SK-N-SH treated with all-trans-retinoic acid at 6 μM for 48 hours (cell line): ENCODE data around the gene RPL35.

Experiments used
- ATAC-seq: fragments of 200-7000 bp; cut with Tn5 transposase; 3 replicates; pipeline ENCODE4 v1.9.1; 2020; ENCODE audit warnings: mild to moderate bottlenecking, moderate library complexity
- ARNTL ChIP-seq: fragments of 450-650 bp; formaldehyde crosslinking; IDR thresholded peaks from 2 replicates; pipeline ENCODE4 v1.5.0; 2020; ENCODE audit warnings: low read depth, mild to moderate bottlenecking, moderate library complexity, borderline replicate concordance
- CSDC2 ChIP-seq: fragments of 250-450 bp; sonication (Bioruptor Pico); IDR thresholded peaks from 2 replicates; pipeline ENCODE4 v1.5.0; 2020; ENCODE audit warnings: mild to moderate bottlenecking, moderate library complexity
- CSRNP3 ChIP-seq: fragments of 250-450 bp; sonication (Bioruptor Pico); IDR thresholded peaks from 2 replicates; pipeline ENCODE4 v1.5.1; 2021; ENCODE audit warnings: mild to moderate bottlenecking, moderate library complexity
- ESRRG ChIP-seq: fragments of 250-450 bp; sonication (Bioruptor Pico); IDR thresholded peaks from 2 replicates; pipeline ENCODE4 v1.6.1; 2021; ENCODE audit warnings: mild to moderate bottlenecking
- GLIS3 ChIP-seq: fragments of 250-450 bp; sonication (Bioruptor Pico); IDR thresholded peaks from 2 replicates; pipeline ENCODE4 v1.5.0; 2020; ENCODE audit warnings: mild to moderate bottlenecking, moderate library complexity
- ISL1 ChIP-seq: fragments of 250-450 bp; sonication (Bioruptor Pico); IDR thresholded peaks from 2 replicates; pipeline ENCODE4 v2.1.2; 2022; ENCODE audit warnings: mild to moderate bottlenecking, moderate library complexity
- POU6F1 ChIP-seq: fragments of 250-450 bp; sonication (Bioruptor Pico); IDR thresholded peaks from 2 replicates; pipeline ENCODE4 v1.8.0; 2021; ENCODE audit warnings: low read depth, mild to moderate bottlenecking, moderate library complexity, borderline replicate concordance
- PPARA ChIP-seq: fragments of 250-450 bp; sonication (Bioruptor Pico); IDR thresholded peaks from 2 replicates; pipeline ENCODE4 v1.5.0; 2020; ENCODE audit warnings: mild to moderate bottlenecking, borderline replicate concordance
- RARB ChIP-seq: fragments of 250-450 bp; sonication (Bioruptor Pico); IDR thresholded peaks from 2 replicates; pipeline ENCODE4 v1.8.0; 2021; ENCODE audit warnings: mild to moderate bottlenecking, moderate library complexity
- SNAI2 ChIP-seq: fragments of 250-450 bp; sonication (Bioruptor Pico); IDR thresholded peaks from 2 replicates; pipeline ENCODE4 v1.5.0; 2020; ENCODE audit warnings: mild to moderate bottlenecking, moderate library complexity
- TOX ChIP-seq: fragments of 250-450 bp; sonication (Bioruptor Pico); IDR thresholded peaks from 2 replicates; pipeline ENCODE4 v1.8.0; 2021; ENCODE audit warnings: mild to moderate bottlenecking, moderate library complexity, borderline replicate concordance
- ZFP3 ChIP-seq: fragments of 250-450 bp; sonication (Bioruptor Pico); IDR thresholded peaks from 2 replicates; pipeline ENCODE4 v1.5.0; 2020; ENCODE audit warnings: mild to moderate bottlenecking, moderate library complexity
- ZNF8 ChIP-seq: fragments of 450-650 bp; formaldehyde crosslinking; IDR thresholded peaks from 2 replicates; pipeline ENCODE4 v1.5.0; 2020; ENCODE audit warnings: mild to moderate bottlenecking, moderate library complexity
- TF ChIP-seq, protein P1 (sequence below): fragments of 250-450 bp; sonication (Bioruptor Pico); IDR thresholded peaks from 2 replicates; pipeline ENCODE4 v1.5.0; 2020; ENCODE audit warnings: mild to moderate bottlenecking, moderate library complexity
- TF ChIP-seq, protein P2 (sequence below): fragments of 250-450 bp; sonication (Bioruptor Pico); IDR thresholded peaks from 2 replicates; pipeline ENCODE4 v1.5.1; 2020; ENCODE audit warnings: low read depth, mild to moderate bottlenecking, moderate library complexity

The RPL35 gene

GRCh38 chr9:124879226-124879625 lies 17.5 kb upstream of the RPL35 start (continued):
- TF ChIP-seq CSRNP3 = no peak
- no peak for TF ChIP-seq CSDC2 (CRISPR knock-in tag)
- no peak for TF ChIP-seq GLIS3 (CRISPR knock-in tag)
- no peak for TF ChIP-seq TOX (CRISPR knock-in tag)
- TF ChIP-seq SNAI2 (CRISPR knock-in tag) = no peak

DNA sequence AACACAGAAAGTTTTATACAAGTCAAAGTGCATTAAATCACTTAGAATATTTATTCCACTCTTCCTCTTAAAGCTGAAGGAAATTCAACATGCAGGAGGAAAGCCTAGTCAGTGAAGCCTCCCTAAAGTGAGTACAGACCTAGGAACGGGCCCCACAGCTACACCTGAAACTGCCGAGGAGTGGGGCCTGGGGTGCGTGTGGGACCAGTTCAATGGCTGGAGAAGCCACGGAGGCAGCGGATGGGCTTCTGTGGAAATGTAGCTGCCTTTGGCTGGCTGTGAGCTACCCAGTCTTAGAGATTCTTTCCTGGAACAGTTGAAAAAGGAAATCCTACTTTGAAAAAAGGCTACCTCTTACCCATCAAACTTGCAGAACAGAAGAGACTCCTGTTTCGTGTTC lies 16.8 kb upstream of the RPL35 start:
- TF ChIP-seq ESRRG (CRISPR knock-in tag) = no peak
- no peak for TF ChIP-seq ARNTL
- TF ChIP-seq, protein P1, sequence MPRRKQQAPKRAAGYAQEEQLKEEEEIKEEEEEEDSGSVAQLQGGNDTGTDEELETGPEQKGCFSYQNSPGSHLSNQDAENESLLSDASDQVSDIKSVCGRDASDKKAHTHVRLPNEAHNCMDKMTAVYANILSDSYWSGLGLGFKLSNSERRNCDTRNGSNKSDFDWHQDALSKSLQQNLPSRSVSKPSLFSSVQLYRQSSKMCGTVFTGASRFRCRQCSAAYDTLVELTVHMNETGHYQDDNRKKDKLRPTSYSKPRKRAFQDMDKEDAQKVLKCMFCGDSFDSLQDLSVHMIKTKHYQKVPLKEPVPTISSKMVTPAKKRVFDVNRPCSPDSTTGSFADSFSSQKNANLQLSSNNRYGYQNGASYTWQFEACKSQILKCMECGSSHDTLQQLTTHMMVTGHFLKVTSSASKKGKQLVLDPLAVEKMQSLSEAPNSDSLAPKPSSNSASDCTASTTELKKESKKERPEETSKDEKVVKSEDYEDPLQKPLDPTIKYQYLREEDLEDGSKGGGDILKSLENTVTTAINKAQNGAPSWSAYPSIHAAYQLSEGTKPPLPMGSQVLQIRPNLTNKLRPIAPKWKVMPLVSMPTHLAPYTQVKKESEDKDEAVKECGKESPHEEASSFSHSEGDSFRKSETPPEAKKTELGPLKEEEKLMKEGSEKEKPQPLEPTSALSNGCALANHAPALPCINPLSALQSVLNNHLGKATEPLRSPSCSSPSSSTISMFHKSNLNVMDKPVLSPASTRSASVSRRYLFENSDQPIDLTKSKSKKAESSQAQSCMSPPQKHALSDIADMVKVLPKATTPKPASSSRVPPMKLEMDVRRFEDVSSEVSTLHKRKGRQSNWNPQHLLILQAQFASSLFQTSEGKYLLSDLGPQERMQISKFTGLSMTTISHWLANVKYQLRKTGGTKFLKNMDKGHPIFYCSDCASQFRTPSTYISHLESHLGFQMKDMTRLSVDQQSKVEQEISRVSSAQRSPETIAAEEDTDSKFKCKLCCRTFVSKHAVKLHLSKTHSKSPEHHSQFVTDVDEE (CRISPR knock-in tag) = no peak
- no peak for TF ChIP-seq RARB (CRISPR knock-in tag)
- TF ChIP-seq, protein P2, sequence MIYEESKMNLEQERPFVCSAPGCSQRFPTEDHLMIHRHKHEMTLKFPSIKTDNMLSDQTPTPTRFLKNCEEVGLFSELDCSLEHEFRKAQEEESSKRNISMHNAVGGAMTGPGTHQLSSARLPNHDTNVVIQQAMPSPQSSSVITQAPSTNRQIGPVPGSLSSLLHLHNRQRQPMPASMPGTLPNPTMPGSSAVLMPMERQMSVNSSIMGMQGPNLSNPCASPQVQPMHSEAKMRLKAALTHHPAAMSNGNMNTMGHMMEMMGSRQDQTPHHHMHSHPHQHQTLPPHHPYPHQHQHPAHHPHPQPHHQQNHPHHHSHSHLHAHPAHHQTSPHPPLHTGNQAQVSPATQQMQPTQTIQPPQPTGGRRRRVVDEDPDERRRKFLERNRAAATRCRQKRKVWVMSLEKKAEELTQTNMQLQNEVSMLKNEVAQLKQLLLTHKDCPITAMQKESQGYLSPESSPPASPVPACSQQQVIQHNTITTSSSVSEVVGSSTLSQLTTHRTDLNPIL = no peak
- TF ChIP-seq GLIS3 (CRISPR knock-in tag) = no peak
- TF ChIP-seq CSRNP3 = no peak
- TF ChIP-seq ZFP3 (CRISPR knock-in tag) = no peak
- no peak for TF ChIP-seq PPARA (CRISPR knock-in tag)
- TF ChIP-seq ZNF8 (CRISPR knock-in tag) = no peak
- no peak for TF ChIP-seq SNAI2 (CRISPR knock-in tag)
- TF ChIP-seq POU6F1 (CRISPR knock-in tag) = no peak
- TF ChIP-seq CSDC2 (CRISPR knock-in tag) = no peak
- TF ChIP-seq, all 23 proteins: peak for 0
- ATAC-seq = no peak

GRCh38 chr9:124878021-124878420 lies 16.3 kb upstream of the RPL35 start:
- TF ChIP-seq ESRRG (CRISPR knock-in tag) (no peak), PPARA (CRISPR knock-in tag) (no peak), TOX (CRISPR knock-in tag) (no peak), ISL1 (no peak)
- TF ChIP-seq, protein P1 (CRISPR knock-in tag) = no peak
- no peak for ATAC-seq
